Retinal pigment epithelial cell (primary cell): ENCODE measurements around the gene OR9I1.

ENCODE experiments used
- DNase-seq: peaks from one replicate; pipeline ENCODE4 v3.0.0-alpha.2; 2010; ENCODE audit warnings: low read depth
- H3K4me3 ChIP-seq: 2 replicates; pipeline ENCODE4 v1.5.1; 2011; ENCODE audit warnings: mild to moderate bottlenecking, low read length, control low read depth, moderate library complexity
- CTCF ChIP-seq: conservative IDR thresholded peaks from 2 replicates; pipeline ENCODE4 v1.5.1; 2011; ENCODE audit warnings: low read depth, low read length, control low read depth, inconsistent platforms

Gene OR9I1

GRCh38 chr11:58134151-58134550 lies 8.8 kb upstream of the OR9I1 start:
- no peak for DNase-seq
- H3K4me3 ChIP-seq = no peak overlapping the region
- no peak for TF ChIP-seq CTCF

- TF ChIP-seq CTCF = no peak
- H3K4me3 ChIP-seq = no peak overlapping the region
- DNase-seq = no peak
Measured at GRCh38 chr11:58133309-58134076, 8.2 kb upstream of the OR9I1 start.

- TF ChIP-seq CTCF = no peak
Measured at GRCh38 chr11:58127350-58127749, 2.0 kb upstream of the OR9I1 start.

GRCh38 chr11:58121096-58121495 lies 4.2 kb downstream of the OR9I1 start:
- no peak for TF ChIP-seq CTCF
- no peak overlapping the region for H3K4me3 ChIP-seq
- no peak for DNase-seq

More at GRCh38 chr11:58127350-58127749, 2.0 kb upstream of the OR9I1 start:
- H3K4me3 ChIP-seq = no peak overlapping the region
- DNase-seq = no peak

- H3K4me3 ChIP-seq = no peak overlapping the region
- no peak for TF ChIP-seq CTCF
- DNase-seq = no peak
Measured at GRCh38 chr11:58097437-58097836, 27.9 kb downstream of the OR9I1 start.

- no peak for TF ChIP-seq CTCF
- DNase-seq = no peak
- H3K4me3 ChIP-seq = no peak overlapping the region
Measured at GRCh38 chr11:58086528-58086927, 38.8 kb downstream of the OR9I1 start.

- no peak overlapping the region for H3K4me3 ChIP-seq
- peak; percentile 73 for DNase-seq
- TF ChIP-seq CTCF = no peak
Measured at GRCh38 chr11:58075781-58076180, 49.5 kb downstream of the OR9I1 start.
